ENCODE results near the gene GGA3.
"Not testable (repeated sequence)": the region's sequence is repeated elsewhere in the genome, so short reads cannot be mapped to it uniquely, and the experiment has no call there.

Gene GGA3

GRCh38 chr17:75301049-75301448 lies 39.6 kb upstream of the GGA3 start:
- Mint-ChIP-seq H3K27me3 (ENCODE audit: low read depth, poor library complexity) (peaks cover 9% of the 10 kb centered on the region), H3K9me3 (no peaks in the 10 kb centered on the region), H3K36me3 (ENCODE audit: low read depth) (no peaks in the 10 kb centered on the region), H3K27ac (no peak overlapping the region), H3K4me1 (no peaks in the 10 kb centered on the region), H3K4me3 (no peak overlapping the region)
- TF ChIP-seq CTCF (IDR thresholded peaks at IDR 0.05) = no peak
- DNase-seq = no peak

GRCh38 chr17:75300280-75300679 lies 38.9 kb upstream of the GGA3 start:
- Mint-ChIP-seq H3K4me3 (no peak overlapping the region), H3K4me1 (no peaks in the 10 kb centered on the region), H3K36me3 (ENCODE audit: low read depth) (no peaks in the 10 kb centered on the region), H3K27me3 (ENCODE audit: low read depth, poor library complexity) (peaks cover 6% of the 10 kb centered on the region), H3K27ac (no peak overlapping the region), H3K9me3 (no peaks in the 10 kb centered on the region)
- no peak for TF ChIP-seq CTCF (IDR thresholded peaks at IDR 0.05)
- no peak for DNase-seq

- H3K9me3 Mint-ChIP-seq = no peaks in the 10 kb centered on the region
- H3K36me3 Mint-ChIP-seq (ENCODE audit: low read depth) = no peaks in the 10 kb centered on the region
- H3K4me1 Mint-ChIP-seq = no peaks in the 10 kb centered on the region
- H3K27me3 Mint-ChIP-seq (ENCODE audit: low read depth, poor library complexity) = peaks cover 22% of the 10 kb centered on the region
- no peak overlapping the region for H3K27ac Mint-ChIP-seq
- no peak for DNase-seq
- TF ChIP-seq CTCF (IDR thresholded peaks at IDR 0.05) = no peak
- H3K4me3 Mint-ChIP-seq = no peak overlapping the region
These were observed 34.1 kb upstream of the GGA3 start for GRCh38 chr17:75295201-75296158.

- H3K27ac Mint-ChIP-seq; H3K4me3 Mint-ChIP-seq; DNase-seq; H3K9me3 Mint-ChIP-seq; H3K36me3 Mint-ChIP-seq (ENCODE audit: low read depth): not testable (repeated sequence)
- H3K4me1 Mint-ChIP-seq = peaks cover 16% of the 10 kb centered on the region
- H3K27me3 Mint-ChIP-seq (ENCODE audit: low read depth, poor library complexity) = peaks cover 48% of the 10 kb centered on the region
These were observed 31.5 kb upstream of the GGA3 start for GRCh38 chr17:75292810-75293448.

- Mint-ChIP-seq H3K4me1 (peaks cover 34% of the 10 kb centered on the region), H3K27me3 (ENCODE audit: low read depth, poor library complexity) (peaks cover 53% of the 10 kb centered on the region), H3K9me3 (peaks cover 3% of the 10 kb centered on the region), H3K36me3 (ENCODE audit: low read depth) (no peaks in the 10 kb centered on the region), H3K27ac (peak overlapping the region; percentile 93), H3K4me3 (peak overlapping the region; percentile 98)
- no peak for TF ChIP-seq CTCF (IDR thresholded peaks at IDR 0.05)
- DNase-seq = no peak
These were observed 28.5 kb upstream of the GGA3 start for GRCh38 chr17:75289832-75290337.

- DNase-seq = peak; percentile 96
- Mint-ChIP-seq H3K4me3 (peak within 1 kb of the TSS; percentile 98), H3K36me3 (ENCODE audit: low read depth) (no peaks in the 10 kb centered on the region), H3K27me3 (ENCODE audit: low read depth, poor library complexity) (peaks cover 53% of the 10 kb centered on the region), H3K9me3 (peaks cover 3% of the 10 kb centered on the region), H3K27ac (peak within 1 kb of the TSS; percentile 93), H3K4me1 (peaks cover 34% of the 10 kb centered on the region)
- TF ChIP-seq CTCF (IDR thresholded peaks at IDR 0.05) = no peak
These were observed 27.9 kb upstream of the GGA3 start, which contains the start of gene SLC25A19 for GRCh38 chr17:75289115-75289831. Gene SLC25A19, minus strand, starts transcription at chr17:75289433. Its CDS starts 2,669 bp downstream, at chr17:75286764.

All from nephron progenitor cell (in vitro differentiated cells).